Stomach (tissue), 9 donors: ENCODE data around the gene ST8SIA4. TPM values are rescaled to one million over a fixed set of nuclear protein-coding genes. Genes with fewer than 3 reads are reported as not detected.

Source experiments
- DNase-seq, 2 donors: peaks; one replicate each; pipeline versions ENCODE4 v3.0.0 to v3.0.0-alpha.2; 2013 to 2019
- H3K27ac ChIP-seq, 5 donors: fragments of 200-600 bp in 4 of 5; sonication (generic) in 4 of 5; one replicate each; pipeline ENCODE4 v1.5.1; 2013 to 2019; ENCODE audit warnings: mild to moderate bottlenecking in 1 of 5, moderate library complexity in 1 of 5
- H3K27me3 ChIP-seq, 3 donors: fragments of 200-600 bp; sonication (generic); one replicate each; pipeline ENCODE4 v1.5.1; 2017 to 2019; ENCODE audit warnings: mixed run types in 1 of 3
- H3K36me3 ChIP-seq, 4 donors: fragments of 200-600 bp; sonication (generic); 1 replicate in 3 of 4; 2 replicates in 1 of 4; pipeline ENCODE4 v1.5.1; 2016 to 2019
- H3K4me1 ChIP-seq, 4 donors: fragments of 200-600 bp; sonication (generic); one replicate each; pipeline ENCODE4 v1.5.1; 2016 to 2019
- H3K4me3 ChIP-seq, 4 donors: fragments of 200-600 bp; sonication (generic) in 3 of 4; one replicate each; pipeline ENCODE4 v1.5.1; 2016 to 2019; ENCODE audit warnings: mild to moderate bottlenecking in 1 of 4
- H3K9me3 ChIP-seq, 4 donors: fragments of 200-600 bp; sonication (generic); one replicate each; pipeline ENCODE4 v1.5.1; 2016 to 2019
- EP300 ChIP-seq: sonication (generic); formaldehyde crosslinking; IDR thresholded peaks from one replicate; pipeline ENCODE4 v1.6.1; 2017; ENCODE audit warnings: antibody characterized with exemption
- POLR2A ChIP-seq, 4 donors: fragments of 450-650 bp; IDR thresholded peaks; one replicate each; pipeline ENCODE4 v1.6.1; 2016; ENCODE audit warnings: antibody characterized with exemption in 4 of 4, control low read depth in 2 of 4, mild to moderate bottlenecking in 1 of 4, moderate library complexity in 1 of 4
- POLR2AphosphoS5 ChIP-seq, 3 donors: sonication (generic); formaldehyde crosslinking; IDR thresholded peaks; one replicate each; pipeline ENCODE4 v1.6.1; 2016; ENCODE audit warnings: antibody characterized with exemption in 3 of 3
- WGBS, 5 donors: extraction: QIAGEN DNeasy Blood & Tissue Kit in 3 of 5; methylation state at CpG; one replicate each; pipeline versions ENCODE4 v1.1.5 to v1.1.7; 2013 to 2018; 5-methylcytosine and 5-hydroxymethylcytosine counted together
- intact Hi-C: fragments of 100-400 bp; cut with DNase I; formaldehyde crosslinking; loops from one replicate; pipeline ENCODE4 v1.15.1; 2023; ENCODE audit warnings: low total_unique reads
- polyA plus RNA-seq, 3 donors: library from polyadenylated mRNA; stranded (reverse); fragments of 200-250 nt; gene quantifications; one replicate each; pipeline ENCODE4 v1.2.3, GENCODE V29; 2013
- total RNA-seq, 5 donors: library from RNA; depleted of rRNA; stranded (reverse); fragments of >200 nt; gene quantifications; one replicate each; pipeline versions ENCODE4 v1.1.0 to v1.2.3, GENCODE V29; 2014 to 2016
- TF ChIP-seq, protein P1 (sequence below), 7 experiments: fragments of 450-650 bp in 4 of 7; fragments of 200-600 bp in 3 of 7; sonication (generic) in 3 of 7; IDR thresholded peaks; one replicate each; pipeline ENCODE4 v1.5.1; 2016 to 2019; ENCODE audit warnings: antibody characterized with exemption in 7 of 7, control low read depth in 2 of 7, mild to moderate bottlenecking in 1 of 7
- donor health status: healthy with polysubstance abuse.
- donor health status: Bipolar disorder and iron deficiency.
- donor health status: healthy.

The ST8SIA4 gene
- total and polyA plus RNA-seq, 8 donors: 0.29 to 7.7 (median 1.9) TPM

DNA sequence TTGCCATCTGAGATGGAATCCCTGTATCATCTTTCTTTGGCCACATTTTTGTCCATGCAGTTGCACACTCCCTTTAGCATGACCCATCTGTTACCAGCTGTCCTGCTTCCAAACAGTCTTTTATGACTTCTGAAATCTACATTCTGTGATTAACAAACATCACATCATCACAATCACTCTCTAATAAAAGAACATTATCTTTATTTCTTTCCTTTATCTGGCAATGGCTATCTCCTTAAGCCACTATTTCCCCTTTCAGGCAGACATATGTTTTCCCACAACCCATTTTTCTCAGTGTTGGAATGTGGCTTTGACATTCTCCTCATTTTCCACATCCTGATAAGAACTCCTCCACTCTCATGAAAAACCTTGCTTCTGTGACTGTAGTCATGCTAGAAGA, 141.0 kb downstream of the ST8SIA4 start:
- Histone ChIP-seq H3K4me3 (no peak overlapping the region), H3K36me3 (no peaks in the 10 kb centered on the region), H3K27me3 (no peaks in the 10 kb centered on the region), H3K4me1 (no peaks in the 10 kb centered on the region), H3K27ac (no peak overlapping the region), H3K9me3 (no peaks in the 10 kb centered on the region)
- DNase-seq: no peak
- no peak for TF ChIP-seq POLR2AphosphoS5 (IDR thresholded peaks at IDR 0.05)
- no peak for TF ChIP-seq POLR2A (IDR thresholded peaks at IDR 0.05)
- TF ChIP-seq, protein P1, sequence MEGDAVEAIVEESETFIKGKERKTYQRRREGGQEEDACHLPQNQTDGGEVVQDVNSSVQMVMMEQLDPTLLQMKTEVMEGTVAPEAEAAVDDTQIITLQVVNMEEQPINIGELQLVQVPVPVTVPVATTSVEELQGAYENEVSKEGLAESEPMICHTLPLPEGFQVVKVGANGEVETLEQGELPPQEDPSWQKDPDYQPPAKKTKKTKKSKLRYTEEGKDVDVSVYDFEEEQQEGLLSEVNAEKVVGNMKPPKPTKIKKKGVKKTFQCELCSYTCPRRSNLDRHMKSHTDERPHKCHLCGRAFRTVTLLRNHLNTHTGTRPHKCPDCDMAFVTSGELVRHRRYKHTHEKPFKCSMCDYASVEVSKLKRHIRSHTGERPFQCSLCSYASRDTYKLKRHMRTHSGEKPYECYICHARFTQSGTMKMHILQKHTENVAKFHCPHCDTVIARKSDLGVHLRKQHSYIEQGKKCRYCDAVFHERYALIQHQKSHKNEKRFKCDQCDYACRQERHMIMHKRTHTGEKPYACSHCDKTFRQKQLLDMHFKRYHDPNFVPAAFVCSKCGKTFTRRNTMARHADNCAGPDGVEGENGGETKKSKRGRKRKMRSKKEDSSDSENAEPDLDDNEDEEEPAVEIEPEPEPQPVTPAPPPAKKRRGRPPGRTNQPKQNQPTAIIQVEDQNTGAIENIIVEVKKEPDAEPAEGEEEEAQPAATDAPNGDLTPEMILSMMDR (IDR thresholded peaks at IDR 0.05): no peak
- no peak for TF ChIP-seq EP300
- intact Hi-C loops: no loop called here

DNA sequence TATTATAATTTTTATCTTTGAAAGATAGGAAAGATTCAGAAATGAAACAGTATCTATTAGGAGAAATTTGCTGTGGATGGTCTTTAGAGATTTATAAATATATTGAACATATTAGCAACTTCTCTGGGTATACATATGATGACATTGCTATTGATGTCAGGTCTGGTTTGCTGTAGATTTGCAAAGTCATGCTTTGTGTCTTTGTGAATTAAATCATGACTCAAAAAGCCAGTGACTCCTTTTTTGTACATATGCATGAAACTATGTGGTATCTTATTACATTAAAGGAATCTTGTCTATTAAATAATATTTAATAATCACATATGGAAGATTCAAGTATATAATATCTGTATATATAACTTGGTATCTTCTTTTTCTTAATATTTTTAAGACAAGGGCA, 141.9 kb downstream of the ST8SIA4 start:
- DNase-seq: no peak
- intact Hi-C loops: no loop called here
- Histone ChIP-seq H3K27me3 (no peaks in the 10 kb centered on the region), H3K9me3 (no peaks in the 10 kb centered on the region), H3K4me1 (no peaks in the 10 kb centered on the region), H3K4me3 (no peak overlapping the region), H3K36me3 (no peaks in the 10 kb centered on the region), H3K27ac (no peak overlapping the region)
- TF ChIP-seq EP300 (no peak), POLR2AphosphoS5 (IDR thresholded peaks at IDR 0.05) (no peak), POLR2A (IDR thresholded peaks at IDR 0.05) (no peak)
- TF ChIP-seq, protein P1 (IDR thresholded peaks at IDR 0.05): no peak

DNA sequence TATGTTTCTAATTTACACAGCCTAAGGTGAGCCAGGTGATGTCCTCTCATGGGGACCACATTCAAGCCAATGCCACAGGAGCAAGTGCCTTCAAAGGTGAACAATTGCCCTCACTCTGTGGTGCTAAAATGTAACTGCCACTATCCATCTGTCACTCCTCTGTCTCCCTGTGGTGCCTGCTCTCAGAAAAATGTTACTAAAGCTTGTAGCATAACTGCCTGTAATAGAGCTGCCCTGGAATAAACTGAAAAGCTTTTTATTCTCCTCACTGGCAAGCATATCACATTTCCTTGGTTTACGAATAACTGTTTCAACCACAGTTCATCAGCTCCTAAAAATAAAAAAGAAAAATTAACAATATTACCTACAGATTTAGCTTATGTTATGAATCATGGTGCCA, 142.4 kb downstream of the ST8SIA4 start:
- Histone ChIP-seq H3K4me3 (no peak overlapping the region), H3K9me3 (no peaks in the 10 kb centered on the region), H3K36me3 (no peaks in the 10 kb centered on the region), H3K27me3 (no peaks in the 10 kb centered on the region), H3K27ac (no peak overlapping the region), H3K4me1 (no peaks in the 10 kb centered on the region)
- WGBS, 5 donors: 82 to 98% (median 92%) methylated on average over 1 of the region's 1 CpG
- no peak for DNase-seq
- TF ChIP-seq POLR2A (IDR thresholded peaks at IDR 0.05): no peak
- TF ChIP-seq EP300: no peak
- no peak for TF ChIP-seq POLR2AphosphoS5 (IDR thresholded peaks at IDR 0.05)
- TF ChIP-seq, protein P1 (IDR thresholded peaks at IDR 0.05): no peak
- intact Hi-C loops: no loop called here

DNA sequence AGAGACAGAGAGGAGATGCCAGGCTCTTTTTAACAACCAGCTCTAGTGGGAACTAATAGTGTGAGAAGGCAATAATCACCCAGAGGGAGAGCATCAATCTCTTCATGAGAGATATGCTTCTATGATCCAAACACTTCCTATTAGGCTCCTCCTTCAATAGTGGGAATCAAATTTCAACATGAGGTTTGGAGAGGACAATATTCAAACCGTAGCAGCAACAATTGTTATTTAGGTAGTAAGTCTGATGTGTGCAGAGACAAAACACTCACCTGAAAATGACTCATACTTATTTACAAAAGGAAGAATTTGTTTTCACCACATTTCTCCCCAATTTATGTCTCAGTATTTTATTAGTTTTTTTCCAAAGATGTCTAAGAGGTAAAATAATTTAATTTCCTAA, 144.3 kb downstream of the ST8SIA4 start:
- H3K9me3 ChIP-seq: no peaks in the 10 kb centered on the region
- H3K4me1 ChIP-seq: no peaks in the 10 kb centered on the region
- TF ChIP-seq, protein P1 (IDR thresholded peaks at IDR 0.05): no peak
- TF ChIP-seq EP300: no peak
- no peak for TF ChIP-seq POLR2A (IDR thresholded peaks at IDR 0.05)
- no peak for TF ChIP-seq POLR2AphosphoS5 (IDR thresholded peaks at IDR 0.05)
- whole genome bisulfite sequencing, 5 donors: 31 to 40% (median 36%) methylated on average over 1 of the region's 1 CpG
- H3K4me3 ChIP-seq: no peak overlapping the region
- intact Hi-C loops: no loop called here
- H3K27me3 ChIP-seq: no peaks in the 10 kb centered on the region
- H3K27ac ChIP-seq: no peak overlapping the region
- H3K36me3 ChIP-seq: no peaks in the 10 kb centered on the region
- DNase-seq: no peak
